Trophoblast cell (in vitro differentiated cells and primary cell): ENCODE results near the gene HSPA12B.

ENCODE experiments used
- DNase-seq, 2 donors: peaks; one replicate each; pipeline ENCODE4 v3.0.0-alpha.2; 2016
- H2AFZ ChIP-seq: 2 replicates; pipeline ENCODE4 v1.6.1; 2013; ENCODE audit warnings: low read length, moderate library complexity, mild to moderate bottlenecking; ENCODE audit not compliant: insufficient read depth, poor library complexity
- H2AK5ac ChIP-seq: 2 replicates; pipeline ENCODE4 v1.6.1; 2013; ENCODE audit warnings: mild to moderate bottlenecking, low read length
- H2BK120ac ChIP-seq: 2 replicates; pipeline ENCODE4 v1.6.1; 2013; ENCODE audit warnings: low read length, mild to moderate bottlenecking, moderate library complexity; ENCODE audit not compliant: insufficient read depth, poor library complexity
- H2BK12ac ChIP-seq: 2 replicates; pipeline ENCODE4 v1.6.1; 2013; ENCODE audit warnings: mild to moderate bottlenecking, low read length, moderate library complexity
- H2BK5ac ChIP-seq: 2 replicates; pipeline ENCODE4 v1.6.1; 2013; ENCODE audit warnings: low read length, low read depth, moderate library complexity, mild to moderate bottlenecking; ENCODE audit not compliant: poor library complexity
- H3K14ac ChIP-seq: 2 replicates; pipeline ENCODE4 v1.6.1; 2013; ENCODE audit warnings: mild to moderate bottlenecking, low read length
- H3K18ac ChIP-seq: 2 replicates; pipeline ENCODE4 v1.6.1; 2013; ENCODE audit warnings: mild to moderate bottlenecking, low read length
- H3K23ac ChIP-seq: 2 replicates; pipeline ENCODE4 v1.6.1; 2013; ENCODE audit warnings: low read length
- H3K27ac ChIP-seq: 2 replicates; pipeline ENCODE4 v1.5.1; 2013; ENCODE audit warnings: low read depth, mild to moderate bottlenecking, inconsistent platforms, low read length, moderate library complexity
- H3K27me3 ChIP-seq: 2 replicates; pipeline ENCODE4 v1.6.1; 2013; ENCODE audit warnings: inconsistent platforms, mild to moderate bottlenecking, low read length, moderate library complexity; ENCODE audit not compliant: insufficient read depth
- H3K36me3 ChIP-seq, 2 experiments: 1 replicate in 1 of 2; 2 replicates in 1 of 2; pipeline ENCODE4 v1.6.1; 2013; ENCODE audit warnings: low read length in 2 of 2, mild to moderate bottlenecking in 2 of 2, moderate library complexity in 1 of 2; ENCODE audit not compliant: insufficient read depth in 2 of 2, control insufficient read depth in 1 of 2
- H3K4ac ChIP-seq: 2 replicates; pipeline ENCODE4 v1.6.1; 2013; ENCODE audit warnings: low read depth, mild to moderate bottlenecking, low read length, moderate library complexity
- H3K4me1 ChIP-seq, 2 experiments: 1 replicate in 1 of 2; 2 replicates in 1 of 2; pipeline ENCODE4 v1.6.1; 2013; ENCODE audit warnings: low read length in 2 of 2, mild to moderate bottlenecking in 2 of 2, moderate library complexity in 1 of 2; ENCODE audit not compliant: insufficient read depth in 2 of 2, control insufficient read depth in 1 of 2
- H3K4me2 ChIP-seq: 2 replicates; pipeline ENCODE4 v1.6.1; 2013; ENCODE audit warnings: inconsistent platforms, mild to moderate bottlenecking, low read length, moderate library complexity
- H3K4me3 ChIP-seq: 2 replicates; pipeline ENCODE4 v1.5.1; 2013; ENCODE audit warnings: mild to moderate bottlenecking, low read depth, low read length, inconsistent platforms
- H3K79me1 ChIP-seq: one replicate; pipeline ENCODE4 v1.6.1; 2013; ENCODE audit warnings: low read length
- H3K79me2 ChIP-seq: 2 replicates; pipeline ENCODE4 v1.6.1; 2013; ENCODE audit warnings: low read length, mild to moderate bottlenecking; ENCODE audit not compliant: control insufficient read depth, insufficient read depth, poor library complexity
- H3K9ac ChIP-seq: 2 replicates; pipeline ENCODE4 v1.6.1; 2013; ENCODE audit warnings: mild to moderate bottlenecking, low read length
- H3K9me3 ChIP-seq: 2 replicates; pipeline ENCODE4 v1.6.1; 2013; ENCODE audit warnings: low read depth, mild to moderate bottlenecking, control low read depth, inconsistent platforms, low read length; ENCODE audit not compliant: insufficient read depth
- H4K12ac ChIP-seq: 2 replicates; pipeline ENCODE4 v1.6.1; 2013; ENCODE audit warnings: low read depth, mild to moderate bottlenecking, low read length, moderate library complexity
- H4K8ac ChIP-seq: 2 replicates; pipeline ENCODE4 v1.6.1; 2013; ENCODE audit warnings: low read depth, mild to moderate bottlenecking, low read length, moderate library complexity
- H4K91ac ChIP-seq: one replicate; pipeline ENCODE4 v1.6.1; 2013; ENCODE audit warnings: low read depth, mild to moderate bottlenecking, low read length, moderate library complexity
- WGBS: extraction: QIAGEN DNeasy Blood & Tissue Kit; methylation state at CpG from one replicate; pipeline ENCODE4 v1.1.7; 2013; ENCODE audit warnings: missing lambda C conversion rate; ENCODE audit not compliant: insufficient read length, insufficient coverage; ENCODE audit errors: extremely low coverage; 5-methylcytosine and 5-hydroxymethylcytosine counted together

HSPA12B gene

DNA sequence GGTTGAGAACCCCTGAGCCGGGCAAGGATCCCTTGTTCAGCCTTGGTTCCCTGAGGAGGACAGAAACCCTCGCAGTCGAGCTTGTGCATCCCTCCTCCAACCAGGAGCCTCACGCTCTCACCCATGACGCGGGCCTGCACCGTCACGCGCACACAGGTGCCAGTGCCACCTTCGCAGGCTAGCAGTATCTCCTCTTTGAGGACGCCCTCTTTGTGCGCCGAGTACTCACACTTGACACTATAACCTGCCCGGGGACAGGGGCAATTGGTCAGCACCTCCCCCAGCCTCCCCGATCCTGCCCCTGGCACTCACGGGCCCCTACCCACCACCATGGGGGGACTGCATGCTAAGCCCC lies 21.8 kb downstream of the HSPA12B start:
- H2AFZ ChIP-seq, result no peak overlapping the region
- H3K4me1 ChIP-seq, result peaks cover 3 to 5% of the 10 kb centered on the region in 2 experiments
- no peak for DNase-seq
- H4K12ac ChIP-seq, result no peak overlapping the region
- no peak overlapping the region for H2BK12ac ChIP-seq
- H3K4me2 ChIP-seq, result no peak overlapping the region
- H3K4ac ChIP-seq, result no peak overlapping the region
- H2BK5ac ChIP-seq, result no peak overlapping the region
- H3K27me3 ChIP-seq, result peaks cover 30% of the 10 kb centered on the region
- no peak overlapping the region for H3K9ac ChIP-seq
- WGBS, result no CpG with 5 or more reads among the region's 16 CpGs
- H3K18ac ChIP-seq, result no peak overlapping the region
- no peak overlapping the region for H2BK120ac ChIP-seq
- no peak overlapping the region for H3K27ac ChIP-seq
- no peak overlapping the region for H4K8ac ChIP-seq
- peaks cover 4% of the 10 kb centered on the region in 2 experiments for H3K36me3 ChIP-seq
- no peaks in the 10 kb centered on the region for H3K79me1 ChIP-seq
- no peaks in the 10 kb centered on the region for H3K79me2 ChIP-seq
- H2AK5ac ChIP-seq, result no peak overlapping the region
- no peak overlapping the region for H3K14ac ChIP-seq
- no peak overlapping the region for H4K91ac ChIP-seq
- H3K23ac ChIP-seq, result no peak overlapping the region
- H3K4me3 ChIP-seq, result no peak overlapping the region
- H3K9me3 ChIP-seq, result peaks cover 7% of the 10 kb centered on the region

GRCh38 chr20:3755269-3755668 lies 22.8 kb downstream of the HSPA12B start:
- no peak overlapping the region for H2AFZ ChIP-seq

GRCh38 chr20:3755814-3756480 lies 23.5 kb downstream of the HSPA12B start:
- H3K18ac ChIP-seq, result no peak overlapping the region
- peaks cover 4% of the 10 kb centered on the region in 2 experiments for H3K36me3 ChIP-seq
- no peak for DNase-seq
- no peak overlapping the region for H2BK5ac ChIP-seq
- H4K12ac ChIP-seq, result no peak overlapping the region
- H3K79me2 ChIP-seq, result no peaks in the 10 kb centered on the region
- H3K4me2 ChIP-seq, result no peak overlapping the region
- no CpG with 5 or more reads among the region's 5 CpGs for WGBS
- H3K4me3 ChIP-seq, result no peak overlapping the region
- no peak overlapping the region for H3K9ac ChIP-seq
- no peaks in the 10 kb centered on the region for H3K79me1 ChIP-seq
- peaks cover 2 to 3% of the 10 kb centered on the region in 2 experiments for H3K4me1 ChIP-seq
- H4K8ac ChIP-seq, result no peak overlapping the region
- H2AFZ ChIP-seq, result no peak overlapping the region
- no peak overlapping the region for H2AK5ac ChIP-seq
- no peak overlapping the region for H3K4ac ChIP-seq
- H2BK12ac ChIP-seq, result no peak overlapping the region
- H2BK120ac ChIP-seq, result no peak overlapping the region
- no peak overlapping the region for H3K23ac ChIP-seq
- no peak overlapping the region for H3K14ac ChIP-seq
- peaks cover 14% of the 10 kb centered on the region for H3K27me3 ChIP-seq
- H3K9me3 ChIP-seq, result peaks cover 7% of the 10 kb centered on the region
- H3K27ac ChIP-seq, result no peak overlapping the region
- no peak overlapping the region for H4K91ac ChIP-seq

More at GRCh38 chr20:3755269-3755668, 22.8 kb downstream of the HSPA12B start:
- Histone ChIP-seq H3K27me3 (peaks cover 21% of the 10 kb centered on the region), H2AK5ac (no peak overlapping the region), H4K91ac (no peak overlapping the region), H3K4me2 (no peak overlapping the region), H4K12ac (no peak overlapping the region), H3K14ac (no peak overlapping the region), H4K8ac (no peak overlapping the region), H3K9me3 (peaks cover 7% of the 10 kb centered on the region), H3K4me3 (no peak overlapping the region), H2BK120ac (no peak overlapping the region), H3K79me2 (no peaks in the 10 kb centered on the region), H3K36me3 (peaks cover 4% of the 10 kb centered on the region in 2 experiments), H2BK12ac (no peak overlapping the region), H3K23ac (no peak overlapping the region), H3K79me1 (no peaks in the 10 kb centered on the region), H3K9ac (no peak overlapping the region), H3K27ac (no peak overlapping the region), H2BK5ac (no peak overlapping the region), H3K4ac (no peak overlapping the region), H3K18ac (no peak overlapping the region), H3K4me1 (peaks cover 0 to 2% of the 10 kb centered on the region in 2 experiments)
- WGBS, result no CpG with 5 or more reads among the region's 7 CpGs
- DNase-seq, result no peak

- H3K4me1 ChIP-seq, result peaks cover 0 to 3% of the 10 kb centered on the region in 2 experiments
- WGBS, result no CpG with 5 or more reads among the region's 2 CpGs
- H3K36me3 ChIP-seq, result peaks cover 4% of the 10 kb centered on the region in 2 experiments
Observed at GRCh38 chr20:3757268-3757667, 24.8 kb downstream of the HSPA12B start.

More at GRCh38 chr20:3757268-3757667, 24.8 kb downstream of the HSPA12B start:
- Histone ChIP-seq H3K14ac (no peak overlapping the region), H3K4me3 (no peak overlapping the region), H3K9me3 (no peaks in the 10 kb centered on the region), H4K8ac (no peak overlapping the region), H3K4me2 (no peak overlapping the region), H2AFZ (no peak overlapping the region), H4K91ac (no peak overlapping the region), H2BK120ac (no peak overlapping the region), H2BK5ac (no peak overlapping the region), H4K12ac (no peak overlapping the region), H3K4ac (no peak overlapping the region), H3K23ac (no peak overlapping the region), H3K9ac (no peak overlapping the region), H2BK12ac (no peak overlapping the region), H3K79me1 (no peaks in the 10 kb centered on the region), H3K27ac (no peak overlapping the region), H3K18ac (no peak overlapping the region), H3K79me2 (no peaks in the 10 kb centered on the region), H3K27me3 (peaks cover under 1% of the 10 kb centered on the region), H2AK5ac (no peak overlapping the region)
- no peak for DNase-seq
